Ishikawa (cell line): Measurements from ENCODE around the gene LSM14B.

ENCODE experiments used
- CEBPB ChIP-seq: IDR thresholded peaks from 2 replicates; pipeline ENCODE4 v1.6.1; 2012
- CREB1 ChIP-seq: IDR thresholded peaks from 2 replicates; pipeline ENCODE4 v1.6.1; 2012; ENCODE audit warnings: low read depth
- EGR1 ChIP-seq: IDR thresholded peaks from 2 replicates; pipeline ENCODE4 v1.6.1; 2012
- EP300 ChIP-seq: IDR thresholded peaks from 2 replicates; pipeline ENCODE4 v1.6.1; 2012; ENCODE audit warnings: borderline replicate concordance
- NFIC ChIP-seq: IDR thresholded peaks from 2 replicates; pipeline ENCODE4 v1.6.1; 2012
- RAD21 ChIP-seq: IDR thresholded peaks from 2 replicates; pipeline ENCODE4 v1.6.1; 2012; ENCODE audit warnings: low read depth
- TAF1 ChIP-seq: IDR thresholded peaks from 2 replicates; pipeline ENCODE4 v1.6.1; 2012; ENCODE audit warnings: low read depth, mild to moderate bottlenecking
- TCF12 ChIP-seq: IDR thresholded peaks from 2 replicates; pipeline ENCODE4 v1.6.1; 2012; ENCODE audit warnings: low read depth
- TEAD4 ChIP-seq: IDR thresholded peaks from 2 replicates; pipeline ENCODE4 v1.6.1; 2012
- YY1 ChIP-seq: IDR thresholded peaks from 2 replicates; pipeline ENCODE4 v1.6.1; 2012; ENCODE audit warnings: low read depth
- ZBTB7A ChIP-seq: IDR thresholded peaks from 2 replicates; pipeline ENCODE4 v1.6.1; 2012; ENCODE audit warnings: low read depth
- TF ChIP-seq, protein P1 (sequence below): IDR thresholded peaks from 2 replicates; pipeline ENCODE4 v1.6.1; 2012
- TF ChIP-seq, protein P2 (sequence below): IDR thresholded peaks from 2 replicates; pipeline ENCODE4 v1.6.1; 2012
- TF ChIP-seq, protein P3 (sequence below): IDR thresholded peaks from 2 replicates; pipeline ENCODE4 v1.6.1; 2012; ENCODE audit warnings: low read depth, mild to moderate bottlenecking

LSM14B gene

DNA sequence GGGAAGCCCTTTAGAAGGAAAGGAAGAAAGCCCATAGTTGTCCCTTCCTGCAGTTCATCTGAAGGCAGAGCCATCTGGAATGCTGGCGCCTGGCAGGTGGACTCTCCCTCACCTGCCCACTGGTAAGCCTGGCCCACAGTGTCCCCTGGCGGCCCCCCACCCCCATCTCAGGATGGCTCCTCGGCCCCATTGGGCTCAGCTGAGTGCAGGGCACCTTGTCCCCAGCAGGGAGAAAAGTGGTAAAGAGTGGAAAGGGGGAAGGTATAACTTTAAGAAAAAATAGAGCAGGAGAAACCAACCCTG lies 33.9 kb downstream of the LSM14B start:
- TF ChIP-seq, protein P1, sequence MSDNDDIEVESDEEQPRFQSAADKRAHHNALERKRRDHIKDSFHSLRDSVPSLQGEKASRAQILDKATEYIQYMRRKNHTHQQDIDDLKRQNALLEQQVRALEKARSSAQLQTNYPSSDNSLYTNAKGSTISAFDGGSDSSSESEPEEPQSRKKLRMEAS, result no peak
- TF ChIP-seq TCF12, result no peak
- no peak for TF ChIP-seq ZBTB7A
- TF ChIP-seq EP300, result no peak
- TF ChIP-seq, protein P2, sequence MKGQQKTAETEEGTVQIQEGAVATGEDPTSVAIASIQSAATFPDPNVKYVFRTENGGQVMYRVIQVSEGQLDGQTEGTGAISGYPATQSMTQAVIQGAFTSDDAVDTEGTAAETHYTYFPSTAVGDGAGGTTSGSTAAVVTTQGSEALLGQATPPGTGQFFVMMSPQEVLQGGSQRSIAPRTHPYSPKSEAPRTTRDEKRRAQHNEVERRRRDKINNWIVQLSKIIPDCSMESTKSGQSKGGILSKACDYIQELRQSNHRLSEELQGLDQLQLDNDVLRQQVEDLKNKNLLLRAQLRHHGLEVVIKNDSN, result no peak
- TF ChIP-seq RAD21, result no peak
- TF ChIP-seq YY1, result no peak
- TF ChIP-seq, protein P3, sequence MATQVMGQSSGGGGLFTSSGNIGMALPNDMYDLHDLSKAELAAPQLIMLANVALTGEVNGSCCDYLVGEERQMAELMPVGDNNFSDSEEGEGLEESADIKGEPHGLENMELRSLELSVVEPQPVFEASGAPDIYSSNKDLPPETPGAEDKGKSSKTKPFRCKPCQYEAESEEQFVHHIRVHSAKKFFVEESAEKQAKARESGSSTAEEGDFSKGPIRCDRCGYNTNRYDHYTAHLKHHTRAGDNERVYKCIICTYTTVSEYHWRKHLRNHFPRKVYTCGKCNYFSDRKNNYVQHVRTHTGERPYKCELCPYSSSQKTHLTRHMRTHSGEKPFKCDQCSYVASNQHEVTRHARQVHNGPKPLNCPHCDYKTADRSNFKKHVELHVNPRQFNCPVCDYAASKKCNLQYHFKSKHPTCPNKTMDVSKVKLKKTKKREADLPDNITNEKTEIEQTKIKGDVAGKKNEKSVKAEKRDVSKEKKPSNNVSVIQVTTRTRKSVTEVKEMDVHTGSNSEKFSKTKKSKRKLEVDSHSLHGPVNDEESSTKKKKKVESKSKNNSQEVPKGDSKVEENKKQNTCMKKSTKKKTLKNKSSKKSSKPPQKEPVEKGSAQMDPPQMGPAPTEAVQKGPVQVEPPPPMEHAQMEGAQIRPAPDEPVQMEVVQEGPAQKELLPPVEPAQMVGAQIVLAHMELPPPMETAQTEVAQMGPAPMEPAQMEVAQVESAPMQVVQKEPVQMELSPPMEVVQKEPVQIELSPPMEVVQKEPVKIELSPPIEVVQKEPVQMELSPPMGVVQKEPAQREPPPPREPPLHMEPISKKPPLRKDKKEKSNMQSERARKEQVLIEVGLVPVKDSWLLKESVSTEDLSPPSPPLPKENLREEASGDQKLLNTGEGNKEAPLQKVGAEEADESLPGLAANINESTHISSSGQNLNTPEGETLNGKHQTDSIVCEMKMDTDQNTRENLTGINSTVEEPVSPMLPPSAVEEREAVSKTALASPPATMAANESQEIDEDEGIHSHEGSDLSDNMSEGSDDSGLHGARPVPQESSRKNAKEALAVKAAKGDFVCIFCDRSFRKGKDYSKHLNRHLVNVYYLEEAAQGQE, result no peak
- TF ChIP-seq NFIC, result no peak
- no peak for TF ChIP-seq CEBPB
- no peak for TF ChIP-seq EGR1
- no peak for TF ChIP-seq TEAD4

DNA sequence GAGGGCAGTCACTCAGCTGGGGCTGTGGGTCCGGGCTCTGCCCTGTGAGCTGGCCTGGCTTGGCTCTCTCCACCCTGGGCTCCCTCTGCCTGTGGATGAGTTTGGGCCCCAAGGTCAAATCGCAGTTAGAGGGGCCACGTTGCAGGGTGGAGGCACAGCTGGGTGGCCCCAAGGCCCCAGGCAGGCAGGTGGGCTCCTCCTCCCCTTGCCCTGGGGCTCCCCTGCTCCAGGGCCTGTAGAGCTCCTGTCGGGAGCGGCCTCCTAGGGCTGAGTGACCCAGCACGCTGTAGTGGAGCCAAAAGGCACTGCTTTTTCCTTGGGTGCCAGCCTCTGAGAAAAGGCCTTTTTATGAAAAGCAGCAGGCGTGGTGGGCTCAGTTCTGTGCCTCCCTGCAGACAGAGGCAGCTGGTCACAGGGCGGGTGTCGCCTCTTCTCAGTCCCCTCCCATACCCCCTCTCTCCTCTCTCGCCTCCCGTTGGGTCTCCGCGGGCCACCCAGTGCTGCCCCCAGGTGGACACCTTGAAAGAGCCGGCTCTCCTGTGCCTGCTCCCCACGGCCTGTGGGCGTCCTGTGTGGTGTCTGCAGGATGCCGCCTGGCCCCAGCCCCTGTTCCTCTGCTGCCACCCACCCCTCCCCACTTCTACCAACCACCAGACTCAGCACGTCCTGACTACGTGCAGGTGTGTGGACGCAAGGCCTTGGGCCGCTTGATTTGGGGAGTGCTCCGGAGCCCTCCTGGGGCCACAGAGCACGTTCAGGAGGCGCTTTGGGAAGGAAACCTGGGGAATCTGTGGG lies 34.5 kb downstream of the LSM14B start:
- TF ChIP-seq, protein P3, result no peak
- TF ChIP-seq, protein P2, result no peak
- TF ChIP-seq ZBTB7A (no peak), CREB1 (no peak), RAD21 (peak; percentile 34; the same call in 1 of the 2 replicates)

DNA sequence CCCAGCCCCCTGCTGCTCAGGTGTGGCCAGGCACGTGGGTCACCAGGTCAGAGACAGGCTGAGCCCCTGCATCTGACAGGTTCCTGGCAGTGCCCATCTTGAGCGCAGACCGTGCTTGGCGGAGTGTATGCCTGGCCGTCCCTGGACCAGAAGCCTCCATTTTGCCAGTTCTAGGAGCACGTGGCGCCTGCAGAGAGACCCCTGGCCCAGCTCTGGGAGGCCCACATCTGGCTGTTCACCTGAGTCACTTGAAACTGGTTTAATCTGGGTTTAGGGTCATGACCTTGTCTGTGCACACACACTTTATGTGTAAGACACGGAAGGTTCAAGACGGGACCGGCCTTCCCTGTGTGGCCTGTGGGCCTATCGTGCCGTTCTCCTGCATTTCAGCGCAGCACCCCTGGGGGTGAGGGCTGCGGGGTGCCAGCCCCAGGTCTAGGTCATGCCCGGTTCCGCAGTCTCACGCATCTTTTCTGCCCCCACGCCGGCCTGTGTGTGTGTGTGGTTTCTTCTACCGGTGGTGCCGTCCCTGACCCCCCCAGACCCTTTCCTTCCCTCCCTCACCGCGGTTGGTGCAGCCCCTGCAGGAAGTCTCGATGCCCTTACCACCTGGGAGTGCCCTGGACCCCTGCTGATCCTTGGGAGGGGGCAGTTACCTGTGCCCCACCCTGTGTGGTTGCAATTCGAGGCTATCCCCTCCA lies 35.3 kb downstream of the LSM14B start:
- no peak for TF ChIP-seq EGR1
- TF ChIP-seq, protein P1, result no peak
- TF ChIP-seq, protein P2, result no peak
- TF ChIP-seq RAD21, result no peak
- no peak for TF ChIP-seq TCF12
- TF ChIP-seq EP300, result no peak
- TF ChIP-seq, protein P3, result no peak
- TF ChIP-seq YY1, result no peak
- no peak for TF ChIP-seq TAF1

DNA sequence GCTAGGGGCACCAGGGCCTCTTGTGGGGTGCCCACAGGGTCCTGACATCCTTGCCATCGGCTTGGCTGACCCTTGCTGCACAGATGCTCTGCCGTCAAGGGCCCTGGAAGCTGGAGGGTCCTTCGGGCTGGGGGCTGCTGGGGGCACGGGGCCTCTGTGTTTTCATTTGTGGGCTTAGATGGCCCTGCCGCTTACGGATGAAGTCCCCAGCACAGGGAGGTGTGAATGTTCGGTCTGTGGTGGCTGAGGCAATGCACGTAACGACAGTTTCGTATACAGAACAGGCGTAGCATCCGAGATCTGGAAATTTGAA lies 35.8 kb downstream of the LSM14B start:
- TF ChIP-seq EGR1 (no peak), TAF1 (no peak), YY1 (no peak), TEAD4 (no peak)
- TF ChIP-seq, protein P1, result no peak
- TF ChIP-seq, protein P2, result no peak
